ENCODE data around the gene IKZF2. TPM values are rescaled to one million over a fixed set of nuclear protein-coding genes. Genes with fewer than 3 reads are reported as not detected.
A peak's percentile ranks its signal among the peaks of the same experiment; 100 is the strongest.

IKZF2 gene
- total RNA-seq, 2 experiments from 2014 or later: 20.0 to 45.1 TPM

DNA sequence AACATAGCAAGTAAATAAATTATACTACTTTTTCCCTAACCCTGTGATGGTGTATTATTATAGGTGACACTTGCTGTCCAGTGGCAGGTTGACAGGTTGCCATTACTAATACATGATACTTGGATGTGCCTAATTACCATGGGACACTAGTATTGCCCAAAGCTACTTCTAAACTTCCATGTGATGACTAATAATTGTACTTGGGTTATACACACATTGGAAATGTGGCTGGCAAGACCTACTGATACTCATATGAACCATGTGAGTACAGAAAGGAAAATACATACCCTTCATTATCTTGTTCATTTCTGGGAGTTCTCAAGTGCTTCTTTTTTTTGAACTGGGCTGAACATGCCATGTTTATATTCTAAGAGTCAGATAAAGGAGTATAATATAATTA lies 156.4 kb downstream of the IKZF2 start:
- CTCF ChIA-PET (ENCODE audit: unreplicated experiment): no interaction called here
- no peaks in the 10 kb centered on the region for H3K36me3 ChIP-seq (ENCODE audit: insufficient read depth, low read length)
- no peaks in the 10 kb centered on the region for H3K9me2 ChIP-seq (ENCODE audit: insufficient read depth, low read length)
- no TSS peak for BruUV-seq (replicated peaks)
- no peak for DNase-seq (ENCODE audit: low spot score)
- no peaks in the 10 kb centered on the region for H3K79me2 ChIP-seq (ENCODE audit: insufficient read depth, low read depth, low read length)
- TF ChIP-seq, protein P1, sequence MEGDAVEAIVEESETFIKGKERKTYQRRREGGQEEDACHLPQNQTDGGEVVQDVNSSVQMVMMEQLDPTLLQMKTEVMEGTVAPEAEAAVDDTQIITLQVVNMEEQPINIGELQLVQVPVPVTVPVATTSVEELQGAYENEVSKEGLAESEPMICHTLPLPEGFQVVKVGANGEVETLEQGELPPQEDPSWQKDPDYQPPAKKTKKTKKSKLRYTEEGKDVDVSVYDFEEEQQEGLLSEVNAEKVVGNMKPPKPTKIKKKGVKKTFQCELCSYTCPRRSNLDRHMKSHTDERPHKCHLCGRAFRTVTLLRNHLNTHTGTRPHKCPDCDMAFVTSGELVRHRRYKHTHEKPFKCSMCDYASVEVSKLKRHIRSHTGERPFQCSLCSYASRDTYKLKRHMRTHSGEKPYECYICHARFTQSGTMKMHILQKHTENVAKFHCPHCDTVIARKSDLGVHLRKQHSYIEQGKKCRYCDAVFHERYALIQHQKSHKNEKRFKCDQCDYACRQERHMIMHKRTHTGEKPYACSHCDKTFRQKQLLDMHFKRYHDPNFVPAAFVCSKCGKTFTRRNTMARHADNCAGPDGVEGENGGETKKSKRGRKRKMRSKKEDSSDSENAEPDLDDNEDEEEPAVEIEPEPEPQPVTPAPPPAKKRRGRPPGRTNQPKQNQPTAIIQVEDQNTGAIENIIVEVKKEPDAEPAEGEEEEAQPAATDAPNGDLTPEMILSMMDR (conservative IDR thresholded peaks at IDR 0.05; ENCODE audit: low read length): no peak
- TF ChIP-seq EZH2phosphoT487 (IDR thresholded peaks at IDR 0.05; ENCODE audit: borderline replicate concordance, low read depth, low read length): no peak
- H3K4me3 ChIP-seq (ENCODE audit: low read depth, low read length, poor library complexity, severe bottlenecking): no peak overlapping the region
- intact Hi-C loops (cut with micrococcal nuclease; ENCODE audit: unreplicated experiment): no loop called here
- POLR2A ChIA-PET: interaction anchor here (0.9 to 2.3 kb wide), 4 partner anchors 12 to 246 kb away, joined by 3 to 8 read pairs (median 3); no protein-coding TSS in a partner anchor
- no peak overlapping the region for H2AFZ ChIP-seq (ENCODE audit: low read length)
- no peak overlapping the region for H3K4me2 ChIP-seq (ENCODE audit: low read length)
- H3K9me3 ChIP-seq (ENCODE audit: low read length): no peaks in the 10 kb centered on the region
- no peaks in the 10 kb centered on the region for H4K20me1 ChIP-seq (ENCODE audit: insufficient read depth, low read length)
- H3K27ac ChIP-seq (ENCODE audit: low read depth, low read length, poor library complexity, severe bottlenecking): no peak overlapping the region
- H3K4me1 ChIP-seq (ENCODE audit: insufficient read depth, low read length, poor library complexity, severe bottlenecking): peaks cover 7% of the 10 kb centered on the region

DNA sequence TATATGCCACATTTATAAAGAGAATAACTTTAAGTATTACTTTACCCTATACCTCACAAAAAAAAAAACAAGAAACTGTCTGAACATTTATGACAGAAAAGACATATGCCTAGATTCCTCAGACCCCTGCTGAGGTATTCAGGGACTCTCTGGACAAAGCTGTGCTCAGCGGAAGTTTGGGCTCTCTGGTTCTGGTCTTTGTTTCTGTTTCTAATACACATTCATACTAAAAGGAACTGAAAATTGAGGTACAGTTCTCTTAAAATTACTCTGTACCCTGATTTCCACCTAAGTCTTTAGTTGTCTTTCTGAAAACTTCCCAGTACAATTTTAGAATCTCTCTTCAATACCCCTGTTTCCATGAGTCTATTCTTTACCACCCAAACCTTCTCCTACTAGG lies 160.3 kb downstream of the IKZF2 start:
- H3K27ac ChIP-seq (ENCODE audit: low read depth, low read length, poor library complexity, severe bottlenecking): no peak overlapping the region
- intact Hi-C loops (cut with micrococcal nuclease; ENCODE audit: unreplicated experiment): no loop called here

DNA sequence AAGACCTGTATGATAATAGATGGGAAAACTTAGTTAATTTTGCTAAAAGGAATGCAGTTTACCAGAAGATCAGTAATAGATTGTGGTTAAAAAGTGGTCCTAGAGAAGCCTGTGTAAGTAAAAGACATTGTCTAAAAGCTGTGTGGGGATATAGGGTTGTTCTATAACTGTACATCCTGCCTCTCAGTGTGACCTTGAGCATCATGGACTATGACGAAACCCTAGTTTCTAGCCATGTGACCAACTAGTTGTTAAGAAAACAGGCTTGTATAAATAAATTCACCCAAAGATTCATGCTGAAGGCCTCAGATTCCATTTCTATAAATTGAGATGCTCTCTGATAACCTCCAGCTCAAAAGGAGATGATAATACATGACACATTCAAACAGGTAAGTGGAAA lies 160.7 kb downstream of the IKZF2 start:
- Histone ChIP-seq H4K20me1 (ENCODE audit: insufficient read depth, low read length) (no peaks in the 10 kb centered on the region), H2AFZ (ENCODE audit: low read length) (peak overlapping the region; percentile 34; the same call in 1 of the 2 replicates), H3K4me1 (ENCODE audit: insufficient read depth, low read length, poor library complexity, severe bottlenecking) (peaks cover 7% of the 10 kb centered on the region), H3K79me2 (ENCODE audit: insufficient read depth, low read depth, low read length) (no peaks in the 10 kb centered on the region), H3K4me2 (ENCODE audit: low read length) (no peak overlapping the region), H3K9me2 (ENCODE audit: insufficient read depth, low read length) (no peaks in the 10 kb centered on the region), H3K36me3 (ENCODE audit: insufficient read depth, low read length) (no peaks in the 10 kb centered on the region), H3K9me3 (ENCODE audit: low read length) (no peaks in the 10 kb centered on the region), H3K27ac (ENCODE audit: low read depth, low read length, poor library complexity, severe bottlenecking) (no peak overlapping the region), H3K4me3 (ENCODE audit: low read depth, low read length, poor library complexity, severe bottlenecking) (no peak overlapping the region)
- no TSS peak for BruUV-seq (replicated peaks)
- intact Hi-C loops (cut with micrococcal nuclease; ENCODE audit: unreplicated experiment): no loop called here
- ChIA-PET CTCF (ENCODE audit: unreplicated experiment) (interaction anchor here (0.8 kb wide), 1 partner anchor 12 kb away, joined by 3 read pairs; no protein-coding TSS in a partner anchor), POLR2A (interaction anchor here (1.1 kb wide), 1 partner anchor 27 kb away, joined by 3 read pairs; no protein-coding TSS in a partner anchor)
- peak; percentile 22 for DNase-seq (ENCODE audit: low spot score)
- no peak for TF ChIP-seq EZH2phosphoT487 (IDR thresholded peaks at IDR 0.05; ENCODE audit: borderline replicate concordance, low read depth, low read length)
- TF ChIP-seq, protein P1 (conservative IDR thresholded peaks at IDR 0.05; ENCODE audit: low read length): no peak

More for the DNA sequence above, 160.3 kb downstream of the IKZF2 start:
- no peaks in the 10 kb centered on the region for H3K79me2 ChIP-seq (ENCODE audit: insufficient read depth, low read depth, low read length)
- DNase-seq (ENCODE audit: low spot score): no peak
- no peaks in the 10 kb centered on the region for H4K20me1 ChIP-seq (ENCODE audit: insufficient read depth, low read length)
- H3K4me2 ChIP-seq (ENCODE audit: low read length): no peak overlapping the region
- H3K4me3 ChIP-seq (ENCODE audit: low read depth, low read length, poor library complexity, severe bottlenecking): no peak overlapping the region
- no TSS peak for BruUV-seq (replicated peaks)
- H3K9me2 ChIP-seq (ENCODE audit: insufficient read depth, low read length): no peaks in the 10 kb centered on the region
- ChIA-PET CTCF (ENCODE audit: unreplicated experiment) (interaction anchor here (0.8 kb wide), 1 partner anchor 12 kb away, joined by 3 read pairs; no protein-coding TSS in a partner anchor), POLR2A (interaction anchor here (0.7 to 1.6 kb wide), 4 partner anchors 13 to 121 kb away, joined by 3 to 6 read pairs (median 4); no protein-coding TSS in a partner anchor)
- H3K36me3 ChIP-seq (ENCODE audit: insufficient read depth, low read length): no peaks in the 10 kb centered on the region
- no peaks in the 10 kb centered on the region for H3K9me3 ChIP-seq (ENCODE audit: low read length)
- peak overlapping the region; percentile 34; the same call in 1 of the 2 replicates for H2AFZ ChIP-seq (ENCODE audit: low read length)
- TF ChIP-seq EZH2phosphoT487 (IDR thresholded peaks at IDR 0.05; ENCODE audit: borderline replicate concordance, low read depth, low read length): no peak
- H3K4me1 ChIP-seq (ENCODE audit: insufficient read depth, low read length, poor library complexity, severe bottlenecking): peaks cover 7% of the 10 kb centered on the region

Measured in OCI-LY7 (cell line).